ENCODE measurements around the gene DESI2. TPM values are rescaled to one million over a fixed set of nuclear protein-coding genes. Genes with fewer than 3 reads are reported as not detected.

DESI2 gene
- total and polyA plus RNA-seq, 2 of the 8 experiments (the other 6 are each of a cell fraction or from before 2014, with no cell fraction given): 54.0 to 110 TPM

DNA sequence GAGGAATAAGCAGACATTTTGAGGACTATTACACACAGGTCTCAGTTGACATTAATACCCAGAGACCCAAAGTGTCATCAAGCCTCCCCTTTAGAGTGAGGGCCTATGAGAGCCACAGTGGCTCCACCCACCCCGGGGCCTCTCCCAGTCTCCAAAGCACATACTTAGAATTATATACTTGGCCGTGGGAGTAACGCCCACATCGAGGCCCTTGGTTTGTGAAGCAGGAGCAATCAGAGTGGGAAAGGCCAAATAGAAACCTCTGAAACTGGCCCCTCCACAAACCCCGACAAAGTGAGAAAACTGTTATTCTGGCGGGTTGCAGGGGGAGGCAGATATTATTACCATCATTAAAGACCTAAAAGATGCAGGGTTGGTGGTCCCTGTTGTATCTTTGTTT lies 7.0 kb upstream of the DESI2 start:
- no peak overlapping the region for H2BK120ac ChIP-seq (replicated peaks; ENCODE audit: low read depth, low read length)
- H3K9me3 ChIP-seq (ENCODE audit: insufficient read depth in 2 of 2, low read depth in 1 of 2, low read length in 1 of 2): peaks cover 4 to 9% of the 10 kb centered on the region in 2 experiments; a peak in 2 of 4 replicates
- no peak overlapping the region for H3K4me3 ChIP-seq (ENCODE audit: extremely low read depth in 1 of 4, insufficient read depth in 2 of 4, low read depth in 3 of 4, low read length in 4 of 4)
- TF ChIP-seq BCL11A (IDR thresholded peaks at IDR 0.05; ENCODE audit: low read depth in 2 of 2, low read length in 2 of 2) (no peak), PHF8 (conservative IDR thresholded peaks at IDR 0.05; ENCODE audit: low read depth, low read length) (no peak), GTF2F1 (IDR thresholded peaks at IDR 0.05; ENCODE audit: borderline replicate concordance, low read depth, low read length) (no peak), SP4 (IDR thresholded peaks at IDR 0.05; ENCODE audit: low read length) (no peak), YY1 (IDR thresholded peaks at IDR 0.05; ENCODE audit: low read depth, low read length) (no peak), FOSL1 (IDR thresholded peaks at IDR 0.05; ENCODE audit: insufficient read depth, low read depth, low read length) (no peak), GABPA (IDR thresholded peaks at IDR 0.05; ENCODE audit: borderline replicate concordance, insufficient read depth, low read length) (no peak), TAF7 (optimal IDR thresholded peaks at IDR 0.05; ENCODE audit: borderline replicate concordance, low read depth, low read length) (no peak), SP1 (IDR thresholded peaks at IDR 0.05; ENCODE audit: low read depth, low read length) (no peak), POLR2AphosphoS5 (IDR thresholded peaks at IDR 0.05; ENCODE audit: low read depth, low read length) (no peak), RXRA (IDR thresholded peaks at IDR 0.05; ENCODE audit: insufficient read depth, low read depth, low read length) (no peak), CBX5 (IDR thresholded peaks at IDR 0.05; ENCODE audit: low read depth, low read length) (no peak), TCF12 (IDR thresholded peaks at IDR 0.05; ENCODE audit: low read depth, low read length) (no peak)
- TF ChIP-seq, protein P1, sequence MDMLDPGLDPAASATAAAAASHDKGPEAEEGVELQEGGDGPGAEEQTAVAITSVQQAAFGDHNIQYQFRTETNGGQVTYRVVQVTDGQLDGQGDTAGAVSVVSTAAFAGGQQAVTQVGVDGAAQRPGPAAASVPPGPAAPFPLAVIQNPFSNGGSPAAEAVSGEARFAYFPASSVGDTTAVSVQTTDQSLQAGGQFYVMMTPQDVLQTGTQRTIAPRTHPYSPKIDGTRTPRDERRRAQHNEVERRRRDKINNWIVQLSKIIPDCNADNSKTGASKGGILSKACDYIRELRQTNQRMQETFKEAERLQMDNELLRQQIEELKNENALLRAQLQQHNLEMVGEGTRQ (IDR thresholded peaks at IDR 0.05; ENCODE audit: low read length): no peak
- H2BK20ac ChIP-seq (ENCODE audit: low read length): no peak overlapping the region
- H4K20me1 ChIP-seq (replicated peaks in 1 of 2; ENCODE audit: control insufficient read depth in 1 of 2, insufficient read depth in 2 of 2, low read length in 2 of 2): no peaks in the 10 kb centered on the region
- ChIA-PET CTCF (ENCODE audit: partially characterized antibody) (interaction anchor here (3.1 to 3.4 kb wide), 2 partner anchors 42 kb away, joined by 8 to 16 read pairs; no protein-coding TSS in a partner anchor), POLR2A (ENCODE audit: partially characterized antibody) (no interaction called here)
- H4K91ac ChIP-seq (replicated peaks; ENCODE audit: insufficient read length, low read length): no peak overlapping the region
- H2AFZ ChIP-seq (ENCODE audit: low read length): no peak overlapping the region
- 0 out of 8 replicates have a peak, but pooled peaks cover 0 to 2% (median 0%) of the 10 kb centered on the region in 4 experiments for H3K36me3 ChIP-seq (ENCODE audit: control insufficient read depth in 2 of 4, insufficient read depth in 4 of 4, low read length in 3 of 4)
- H3K56ac ChIP-seq (replicated peaks; ENCODE audit: insufficient read length, low read depth, low read length): no peak overlapping the region
- no peak overlapping the region for H2BK5ac ChIP-seq (ENCODE audit: low read depth, low read length)
- no peak overlapping the region for H4K5ac ChIP-seq (ENCODE audit: insufficient read length, low read depth, low read length)
- no peak overlapping the region for H3K9ac ChIP-seq (replicated peaks in 1 of 4; ENCODE audit: extremely low read depth in 1 of 4, low read depth in 3 of 4, low read length in 3 of 4)
- H2BK15ac ChIP-seq (ENCODE audit: low read length): no peak overlapping the region
- H3K27ac ChIP-seq (ENCODE audit: low read depth, low read length): no peak overlapping the region
- H2BK12ac ChIP-seq (ENCODE audit: low read depth, low read length): no peak overlapping the region
- no peak overlapping the region for H3K23ac ChIP-seq (ENCODE audit: insufficient read length)
- 74% methylated on average over 6 of the region's 6 CpGs; no CpG with 5 or more reads in 1 of the 2 experiments for WGBS, 2 experiments (ENCODE audit: extremely low coverage in 1 of 2, insufficient coverage in 1 of 2, insufficient read length in 1 of 2, insufficient replicate concordance in 2 of 2, low coverage in 1 of 2, low lambda C conversion rate in 2 of 2, missing lambda C conversion rate in 1 of 2)
- no peak overlapping the region for H3K18ac ChIP-seq (ENCODE audit: extremely low read depth, low read length)
- FAIRE-seq (no peak), DNase-seq (ENCODE audit: low read depth in 1 of 2, low spot score in 2 of 2) (no peak)
- H3K4ac ChIP-seq (replicated peaks; ENCODE audit: insufficient read length, low read depth, low read length): no peak overlapping the region
- H3K23me2 ChIP-seq (ENCODE audit: low read depth, low read length): no peaks in the 10 kb centered on the region
- no peaks in the 10 kb centered on the region for H3K79me1 ChIP-seq (ENCODE audit: low read depth, low read length)
- no peak overlapping the region for H3K4me2 ChIP-seq (ENCODE audit: insufficient read depth in 1 of 2, low read depth in 2 of 2, low read length in 2 of 2)
- H4K8ac ChIP-seq (ENCODE audit: extremely low read depth, insufficient read depth, low read length): no peak overlapping the region
- H3K14ac ChIP-seq (ENCODE audit: insufficient read length): no peak overlapping the region
- no peaks in the 10 kb centered on the region for H3K27me3 ChIP-seq (replicated peaks in 1 of 4; ENCODE audit: control insufficient read depth in 3 of 4, extremely low read depth in 1 of 4, insufficient read depth in 3 of 4, low read length in 3 of 4)
- H3K4me1 ChIP-seq (replicated peaks in 1 of 4; ENCODE audit: control insufficient read depth in 3 of 4, insufficient read depth in 4 of 4, low read length in 3 of 4): peaks cover 0 to 4% (median 3%) of the 10 kb centered on the region in 4 experiments; a peak in 2 of 7 replicates
- no peak overlapping the region for H2AK5ac ChIP-seq (ENCODE audit: low read depth, low read length)
- no peaks in the 10 kb centered on the region for H3K79me2 ChIP-seq (ENCODE audit: control insufficient read depth in 1 of 2, insufficient read depth in 2 of 2, low read length in 2 of 2)

Measured in H1 (cell line).